A549 treated with AZD9567 at 1 μM for 4 hours (cell line): ENCODE measurements around the gene IFIH1. TPM values are rescaled to one million over a fixed set of nuclear protein-coding genes. Genes with fewer than 3 reads are reported as not detected.

Source experiments
- total RNA-seq: library from RNA; stranded (reverse); fragments of 200-300 nt; extraction: Qiagen RNA extraction; gene quantifications from 5 replicates; pipeline ENCODE4 v1.2.3, GENCODE V29; 2022; ENCODE audit not compliant: insufficient read depth

Gene IFIH1
- 0.59 to 1.9 TPM (median 1.1 TPM) in 5 replicates for total RNA-seq

GRCh38 chr2:162318328-162319180, at the start of gene IFIH1:
Gene IFIH1, minus strand, starts transcription at chr2:162318684. Its CDS starts 377 bp downstream, at chr2:162318307.

GRCh38 chr2:162343824-162344616, 25.5 kb upstream of the IFIH1 start, which contains the start of gene GCA:
Gene GCA, plus strand, starts transcription at chr2:162344132. Its CDS starts 117 bp downstream, at chr2:162344249.

GRCh38 chr2:162243294-162243693, 75.2 kb downstream of the IFIH1 start, which contains the start of gene FAP:
Gene FAP, minus strand, starts transcription at chr2:162243445. Its CDS starts 118 bp downstream, at chr2:162243327.

Other genes with a start within 250 kb of the IFIH1 start
- gene DPP4, start 244.5 kb downstream of the IFIH1 start, total RNA-seq = 0.40 to 0.66 TPM (median 0.49 TPM) in 5 replicates
- not detected in 5 replicates for gene GCG, start 166.4 kb downstream of the IFIH1 start, total RNA-seq
- gene FAP, start 75.2 kb downstream of the IFIH1 start, total RNA-seq = 0.05 to 0.25 TPM in 2 of 5 replicates, not detected in the others
- 4.5 to 9.1 TPM (median 7.1 TPM) in 5 replicates for gene GCA, start 25.4 kb upstream of the IFIH1 start, total RNA-seq